SU-DHL-6 (cell line): ENCODE measurements around the gene HSD17B13.

Experiments
- CTCF ChIP-seq: fragments of 200-600 bp; sonication (generic); IDR thresholded peaks from one replicate; pipeline ENCODE4 v1.5.1; 2017; ENCODE audit warnings: antibody characterized with exemption, mild to moderate bottlenecking, low read length, moderate library complexity; ENCODE audit not compliant: insufficient read depth, poor library complexity, severe bottlenecking
- EZH2phosphoT487 ChIP-seq: fragments of 200-600 bp; sonication (generic), shearing (Covaris generic); conservative IDR thresholded peaks from 2 replicates; pipeline ENCODE4 v1.6.1; 2018; ENCODE audit warnings: mild to moderate bottlenecking, antibody characterized with exemption, low read length, moderate library complexity, mixed read lengths

- no peak for TF ChIP-seq CTCF
- TF ChIP-seq EZH2phosphoT487 = no peak
These were observed 10.6 kb upstream of the HSD17B13 start for GRCh38 chr4:87333267-87333666.
